Panc1 (cell line): ENCODE measurements around the gene DFFB. TPM values are rescaled to one million over a fixed set of nuclear protein-coding genes. Genes with fewer than 3 reads are reported as not detected.

Experiments used
- ATAC-seq: fragments of 200-7000 bp; cut with Tn5 transposase; 2 replicates; pipeline ENCODE4 v1.9.1; 2020; ENCODE audit warnings: mild to moderate bottlenecking, moderate library complexity
- BruUV-seq: library from RNA; stranded (reverse); fragments of 400-500 nt; replicated peaks from 2 replicates; lab custom pipeline; 2021; lab: Mats Ljungman, UMichigan
- CTCF ChIA-PET: fragments of 300-600 bp; sonication (Branson Sonifier 250); formaldehyde crosslinking; loops from one replicate; lab custom pipeline; 2022; ENCODE audit warnings: antibody characterized with exemption; lab: Charles Lee
- POLR2A ChIA-PET: fragments of 300-600 bp; sonication (Branson Sonifier 250); formaldehyde crosslinking; loops from one replicate; lab custom pipeline; 2022; ENCODE audit warnings: antibody characterized with exemption; lab: Charles Lee
- DNase-seq: peaks from one replicate; pipeline ENCODE4 v3.0.0-alpha.2; 2010; ENCODE audit warnings: low read depth, low spot score
- H3K27ac ChIP-seq: 2 replicates; pipeline ENCODE4 v1.5.1; 2011; ENCODE audit warnings: mild to moderate bottlenecking, low read length, inconsistent platforms
- H3K27me3 ChIP-seq: fragments of 200-500 bp; sonication (Bioruptor generic); 2 replicates; pipeline ENCODE4 v1.6.0; 2014; ENCODE audit warnings: low read length, inconsistent platforms; ENCODE audit not compliant: control insufficient read depth, insufficient read depth
- H3K36me3 ChIP-seq: fragments of 200-500 bp; sonication (Bioruptor generic); 2 replicates; pipeline ENCODE4 v1.5.1; 2014; ENCODE audit warnings: inconsistent platforms, mild to moderate bottlenecking, low read length, moderate library complexity; ENCODE audit not compliant: control insufficient read depth, insufficient read depth
- H3K4me1 ChIP-seq: 2 replicates; pipeline ENCODE4 v1.5.1; 2011; ENCODE audit warnings: inconsistent platforms, mild to moderate bottlenecking, low read length, moderate library complexity; ENCODE audit not compliant: control insufficient read depth, insufficient read depth
- H3K4me3 ChIP-seq, 2 experiments: 2 replicates each; pipeline ENCODE4 v1.5.1; 2011 to 2012; ENCODE audit warnings: low read depth in 2 of 2, low read length in 2 of 2, mild to moderate bottlenecking in 2 of 2, inconsistent platforms in 1 of 2, moderate library complexity in 1 of 2
- H3K9me3 ChIP-seq: fragments of 200-500 bp; sonication (Bioruptor generic); 2 replicates; pipeline ENCODE4 v1.5.1; 2014; ENCODE audit warnings: low read depth, mild to moderate bottlenecking, inconsistent platforms, low read length, moderate library complexity; ENCODE audit not compliant: control insufficient read depth, insufficient read depth
- POLR2AphosphoS5 ChIP-seq: IDR thresholded peaks from 2 replicates; pipeline ENCODE4 v1.6.1; 2012; ENCODE audit warnings: mild to moderate bottlenecking, low read depth, low read length, moderate library complexity
- SIN3A ChIP-seq: IDR thresholded peaks from 2 replicates; pipeline ENCODE4 v1.6.1; 2012; ENCODE audit warnings: low read depth, mild to moderate bottlenecking, low read length, moderate library complexity, borderline replicate concordance; ENCODE audit not compliant: insufficient read depth
- TCF7L2 ChIP-seq: IDR thresholded peaks from 2 replicates; pipeline ENCODE4 v1.6.1; 2011; ENCODE audit warnings: mild to moderate bottlenecking, low read depth, low read length, inconsistent platforms
- in situ Hi-C: cut with HindIII; loops from 2 replicates; pipeline ENCODE4 v1.10.0; 2016; ENCODE audit warnings: low sequenced_read_pairs, low pct_unique_long_range_greater_than_20kb
- intact Hi-C: fragments of 100-400 bp; cut with micrococcal nuclease; formaldehyde crosslinking; loops from one replicate; pipeline ENCODE4 v1.10.0; 2022; ENCODE audit not compliant: unreplicated experiment
- total RNA-seq: library from RNA; stranded (reverse); gene quantifications from one replicate; pipeline ENCODE4 v1.2.1, GENCODE V29; 2021; ENCODE audit not compliant: unreplicated experiment
- TF ChIP-seq, protein P1 (sequence below): fragments of 450-650 bp; IDR thresholded peaks from 2 replicates; pipeline ENCODE4 v1.5.1; 2017; ENCODE audit warnings: mild to moderate bottlenecking
- TF ChIP-seq, protein P2 (sequence below), 2 experiments: IDR thresholded peaks; 2 replicates each; pipeline ENCODE4 v1.6.1; 2011 to 2012; ENCODE audit warnings: low read depth in 2 of 2, control low read depth in 1 of 2, low read length in 1 of 2, mild to moderate bottlenecking in 1 of 2, moderate library complexity in 1 of 2; ENCODE audit not compliant: insufficient read depth in 1 of 2

DFFB gene
- total RNA-seq, 1 experiment from 2014 or later: 3.0 TPM

DNA sequence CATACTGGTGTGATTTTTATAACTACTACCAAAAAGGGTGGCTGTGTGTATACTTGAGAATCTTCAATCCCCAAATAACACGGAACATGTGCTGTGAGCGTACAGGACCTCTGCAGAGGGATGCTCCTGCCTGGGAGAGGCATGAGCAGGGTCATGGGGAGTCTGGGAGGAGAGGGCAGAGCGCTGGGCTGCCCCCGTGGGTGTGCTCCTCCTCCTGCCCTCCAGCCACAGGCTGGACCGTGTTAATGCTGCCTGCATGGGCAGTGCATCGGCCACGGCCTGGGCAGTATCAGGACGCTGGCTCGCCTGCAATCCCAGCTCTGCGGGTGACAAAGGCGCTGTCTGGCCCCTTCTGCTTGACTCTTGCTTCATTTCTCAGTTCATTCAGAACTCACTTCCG, 6.4 kb upstream of the DFFB start:
- no TSS peak for BruUV-seq
- intact Hi-C loops: no loop called here
- TF ChIP-seq, protein P1, sequence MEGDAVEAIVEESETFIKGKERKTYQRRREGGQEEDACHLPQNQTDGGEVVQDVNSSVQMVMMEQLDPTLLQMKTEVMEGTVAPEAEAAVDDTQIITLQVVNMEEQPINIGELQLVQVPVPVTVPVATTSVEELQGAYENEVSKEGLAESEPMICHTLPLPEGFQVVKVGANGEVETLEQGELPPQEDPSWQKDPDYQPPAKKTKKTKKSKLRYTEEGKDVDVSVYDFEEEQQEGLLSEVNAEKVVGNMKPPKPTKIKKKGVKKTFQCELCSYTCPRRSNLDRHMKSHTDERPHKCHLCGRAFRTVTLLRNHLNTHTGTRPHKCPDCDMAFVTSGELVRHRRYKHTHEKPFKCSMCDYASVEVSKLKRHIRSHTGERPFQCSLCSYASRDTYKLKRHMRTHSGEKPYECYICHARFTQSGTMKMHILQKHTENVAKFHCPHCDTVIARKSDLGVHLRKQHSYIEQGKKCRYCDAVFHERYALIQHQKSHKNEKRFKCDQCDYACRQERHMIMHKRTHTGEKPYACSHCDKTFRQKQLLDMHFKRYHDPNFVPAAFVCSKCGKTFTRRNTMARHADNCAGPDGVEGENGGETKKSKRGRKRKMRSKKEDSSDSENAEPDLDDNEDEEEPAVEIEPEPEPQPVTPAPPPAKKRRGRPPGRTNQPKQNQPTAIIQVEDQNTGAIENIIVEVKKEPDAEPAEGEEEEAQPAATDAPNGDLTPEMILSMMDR: no peak
- TF ChIP-seq SIN3A (no peak), TCF7L2 (no peak), POLR2AphosphoS5 (no peak)
- TF ChIP-seq, protein P2, sequence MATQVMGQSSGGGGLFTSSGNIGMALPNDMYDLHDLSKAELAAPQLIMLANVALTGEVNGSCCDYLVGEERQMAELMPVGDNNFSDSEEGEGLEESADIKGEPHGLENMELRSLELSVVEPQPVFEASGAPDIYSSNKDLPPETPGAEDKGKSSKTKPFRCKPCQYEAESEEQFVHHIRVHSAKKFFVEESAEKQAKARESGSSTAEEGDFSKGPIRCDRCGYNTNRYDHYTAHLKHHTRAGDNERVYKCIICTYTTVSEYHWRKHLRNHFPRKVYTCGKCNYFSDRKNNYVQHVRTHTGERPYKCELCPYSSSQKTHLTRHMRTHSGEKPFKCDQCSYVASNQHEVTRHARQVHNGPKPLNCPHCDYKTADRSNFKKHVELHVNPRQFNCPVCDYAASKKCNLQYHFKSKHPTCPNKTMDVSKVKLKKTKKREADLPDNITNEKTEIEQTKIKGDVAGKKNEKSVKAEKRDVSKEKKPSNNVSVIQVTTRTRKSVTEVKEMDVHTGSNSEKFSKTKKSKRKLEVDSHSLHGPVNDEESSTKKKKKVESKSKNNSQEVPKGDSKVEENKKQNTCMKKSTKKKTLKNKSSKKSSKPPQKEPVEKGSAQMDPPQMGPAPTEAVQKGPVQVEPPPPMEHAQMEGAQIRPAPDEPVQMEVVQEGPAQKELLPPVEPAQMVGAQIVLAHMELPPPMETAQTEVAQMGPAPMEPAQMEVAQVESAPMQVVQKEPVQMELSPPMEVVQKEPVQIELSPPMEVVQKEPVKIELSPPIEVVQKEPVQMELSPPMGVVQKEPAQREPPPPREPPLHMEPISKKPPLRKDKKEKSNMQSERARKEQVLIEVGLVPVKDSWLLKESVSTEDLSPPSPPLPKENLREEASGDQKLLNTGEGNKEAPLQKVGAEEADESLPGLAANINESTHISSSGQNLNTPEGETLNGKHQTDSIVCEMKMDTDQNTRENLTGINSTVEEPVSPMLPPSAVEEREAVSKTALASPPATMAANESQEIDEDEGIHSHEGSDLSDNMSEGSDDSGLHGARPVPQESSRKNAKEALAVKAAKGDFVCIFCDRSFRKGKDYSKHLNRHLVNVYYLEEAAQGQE (IDR thresholded peaks at IDR 0.05; ENCODE audit: insufficient read depth in 1 of 2, low read depth in 2 of 2, low read length in 1 of 2): no peak

DNA sequence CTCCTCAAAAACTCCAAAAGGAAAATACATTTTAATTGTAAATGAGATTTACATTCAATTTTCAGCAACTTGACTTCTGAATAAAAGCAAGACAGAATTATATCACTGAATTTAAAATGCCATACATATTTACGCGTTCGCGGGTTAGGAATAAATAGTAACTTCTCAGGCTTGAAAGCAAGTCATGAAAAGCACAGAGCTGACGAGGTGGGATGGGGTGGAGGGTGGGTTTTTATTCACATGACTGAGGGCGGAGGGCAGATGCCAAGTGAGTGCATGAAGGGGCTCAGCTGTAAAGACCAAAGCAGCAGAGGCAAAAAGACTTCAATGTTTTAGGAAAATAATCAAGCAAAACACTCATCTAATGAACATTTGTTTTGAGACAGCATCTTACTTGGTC, 6.0 kb upstream of the DFFB start:
- no TSS peak for BruUV-seq
- H3K4me3 ChIP-seq: no peak overlapping the region
- POLR2A ChIA-PET: no interaction called here
- in situ Hi-C loops (no loop called here), intact Hi-C loops (no loop called here)
- no peak overlapping the region for H3K27ac ChIP-seq
- no peaks in the 10 kb centered on the region for H3K9me3 ChIP-seq
- CTCF ChIA-PET: no interaction called here
- DNase-seq: no peak
- H3K36me3 ChIP-seq: peaks cover 9% of the 10 kb centered on the region
- no peak for ATAC-seq
- H3K27me3 ChIP-seq: no peaks in the 10 kb centered on the region
- TF ChIP-seq, protein P2 (IDR thresholded peaks at IDR 0.05; ENCODE audit: insufficient read depth in 1 of 2, low read depth in 2 of 2, low read length in 1 of 2): no peak
- TF ChIP-seq, protein P1: no peak
- TF ChIP-seq SIN3A: no peak
- no peak for TF ChIP-seq POLR2AphosphoS5
- no peak for TF ChIP-seq TCF7L2
- peaks cover 5% of the 10 kb centered on the region for H3K4me1 ChIP-seq

More for the DNA sequence above, 6.4 kb upstream of the DFFB start:
- no peak overlapping the region for H3K4me3 ChIP-seq
- no peak for DNase-seq
- ChIA-PET CTCF (no interaction called here), POLR2A (no interaction called here)
- ATAC-seq: no peak
- no peaks in the 10 kb centered on the region for H3K9me3 ChIP-seq
- H3K27me3 ChIP-seq: no peaks in the 10 kb centered on the region
- peaks cover 4% of the 10 kb centered on the region for H3K4me1 ChIP-seq
- H3K27ac ChIP-seq: no peak overlapping the region
- in situ Hi-C loops: no loop called here
- peaks cover 9% of the 10 kb centered on the region for H3K36me3 ChIP-seq
